Progenitor cell of endocrine pancreas (in vitro differentiated cells): ENCODE measurements around the gene CHST1. TPM values are rescaled to one million over a fixed set of nuclear protein-coding genes. Genes with fewer than 3 reads are reported as not detected.

ENCODE experiments used
- DNase-seq: peaks from one replicate; pipeline ENCODE4 v3.0.0; 2021; ENCODE audit warnings: low spot score; ENCODE audit not compliant: unreplicated experiment
- H3K27ac Mint-ChIP-seq: 2 replicates; pipeline ENCODE4 v1.8.0; 2021; ENCODE audit warnings: mild to moderate bottlenecking, moderate library complexity, mixed read lengths
- H3K27me3 Mint-ChIP-seq: 2 replicates; pipeline ENCODE4 v1.8.0; 2021; ENCODE audit warnings: mixed read lengths
- H3K36me3 Mint-ChIP-seq: 2 replicates; pipeline ENCODE4 v1.8.0; 2022; ENCODE audit warnings: mixed read lengths; ENCODE audit not compliant: insufficient read depth
- H3K4me1 Mint-ChIP-seq: 2 replicates; pipeline ENCODE4 v1.8.0; 2021; ENCODE audit warnings: low read depth, mixed read lengths
- H3K4me3 Mint-ChIP-seq: 2 replicates; pipeline ENCODE4 v1.8.0; 2021; ENCODE audit warnings: low read depth, mild to moderate bottlenecking, moderate library complexity, mixed read lengths
- H3K9me3 Mint-ChIP-seq: 2 replicates; pipeline ENCODE4 v1.8.0; 2021; ENCODE audit warnings: low read depth, mixed read lengths
- total RNA-seq: library from RNA; stranded (reverse); gene quantifications from 2 replicates; pipeline ENCODE4 v1.2.1, GENCODE V29; 2021
- TF ChIP-seq, protein P1 (sequence below): fragments of 200-600 bp; sonication (generic); IDR thresholded peaks from one replicate; pipeline ENCODE4 v1.5.0; 2021; ENCODE audit warnings: antibody characterized with exemption, mild to moderate bottlenecking; ENCODE audit not compliant: unreplicated experiment

Gene CHST1
- total RNA-seq, 1 donor from 2014 or later, result 0.31 TPM

GRCh38 chr11:45678976-45679375 is 13.6 kb upstream of the CHST1 start:
- Mint-ChIP-seq H3K36me3 (no peaks in the 10 kb centered on the region), H3K27me3 (peaks cover 20% of the 10 kb centered on the region), H3K9me3 (no peaks in the 10 kb centered on the region), H3K27ac (no peak overlapping the region), H3K4me1 (no peaks in the 10 kb centered on the region), H3K4me3 (no peak overlapping the region)
- no peak for DNase-seq
- TF ChIP-seq, protein P1, sequence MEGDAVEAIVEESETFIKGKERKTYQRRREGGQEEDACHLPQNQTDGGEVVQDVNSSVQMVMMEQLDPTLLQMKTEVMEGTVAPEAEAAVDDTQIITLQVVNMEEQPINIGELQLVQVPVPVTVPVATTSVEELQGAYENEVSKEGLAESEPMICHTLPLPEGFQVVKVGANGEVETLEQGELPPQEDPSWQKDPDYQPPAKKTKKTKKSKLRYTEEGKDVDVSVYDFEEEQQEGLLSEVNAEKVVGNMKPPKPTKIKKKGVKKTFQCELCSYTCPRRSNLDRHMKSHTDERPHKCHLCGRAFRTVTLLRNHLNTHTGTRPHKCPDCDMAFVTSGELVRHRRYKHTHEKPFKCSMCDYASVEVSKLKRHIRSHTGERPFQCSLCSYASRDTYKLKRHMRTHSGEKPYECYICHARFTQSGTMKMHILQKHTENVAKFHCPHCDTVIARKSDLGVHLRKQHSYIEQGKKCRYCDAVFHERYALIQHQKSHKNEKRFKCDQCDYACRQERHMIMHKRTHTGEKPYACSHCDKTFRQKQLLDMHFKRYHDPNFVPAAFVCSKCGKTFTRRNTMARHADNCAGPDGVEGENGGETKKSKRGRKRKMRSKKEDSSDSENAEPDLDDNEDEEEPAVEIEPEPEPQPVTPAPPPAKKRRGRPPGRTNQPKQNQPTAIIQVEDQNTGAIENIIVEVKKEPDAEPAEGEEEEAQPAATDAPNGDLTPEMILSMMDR, result no peak

GRCh38 chr11:45677770-45678512 is 12.5 kb upstream of the CHST1 start:
- no peaks in the 10 kb centered on the region for H3K4me1 Mint-ChIP-seq

DNA sequence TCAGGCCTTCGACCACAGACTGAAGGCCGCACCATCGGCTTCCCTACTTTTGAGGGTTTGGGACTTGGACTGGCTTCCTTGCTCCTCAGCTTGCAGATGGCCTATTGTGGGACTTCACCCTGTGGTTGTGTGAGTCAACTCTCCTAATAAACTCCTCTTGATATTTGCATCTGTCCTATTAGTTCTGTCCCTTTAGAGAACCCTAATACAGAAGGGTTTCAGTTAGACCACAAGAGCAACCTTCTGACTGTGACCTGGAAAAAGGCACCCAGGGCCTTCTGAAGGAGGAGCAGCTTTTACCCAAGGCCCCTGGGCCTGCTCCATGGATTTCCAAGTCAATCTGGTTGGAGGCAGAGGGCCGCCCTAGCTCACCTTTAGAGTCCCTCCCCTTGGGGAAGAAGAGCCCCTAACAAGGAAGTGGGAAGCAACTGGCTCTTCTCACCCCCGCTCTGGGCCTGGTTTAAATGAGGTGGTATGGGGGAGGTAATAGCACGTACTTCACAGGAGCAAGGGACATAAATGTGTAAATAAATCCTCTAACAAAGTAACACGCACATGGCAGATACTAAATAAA is 11.2 kb upstream of the CHST1 start:
- Mint-ChIP-seq H3K27me3 (peaks cover 7% of the 10 kb centered on the region), H3K36me3 (no peaks in the 10 kb centered on the region), H3K27ac (no peak overlapping the region), H3K9me3 (no peaks in the 10 kb centered on the region), H3K4me3 (no peak overlapping the region), H3K4me1 (no peaks in the 10 kb centered on the region)
- TF ChIP-seq, protein P1, result no peak
- no peak for DNase-seq

More at GRCh38 chr11:45677770-45678512, 12.5 kb upstream of the CHST1 start:
- Mint-ChIP-seq H3K4me3 (no peak overlapping the region), H3K9me3 (no peaks in the 10 kb centered on the region), H3K27me3 (peaks cover 13% of the 10 kb centered on the region), H3K27ac (no peak overlapping the region), H3K36me3 (no peaks in the 10 kb centered on the region)
- DNase-seq, result no peak
- TF ChIP-seq, protein P1, result no peak

GRCh38 chr11:45675646-45676045 is 10.2 kb upstream of the CHST1 start:
- no peaks in the 10 kb centered on the region for H3K36me3 Mint-ChIP-seq
- DNase-seq, result no peak
- H3K4me1 Mint-ChIP-seq, result no peaks in the 10 kb centered on the region
- TF ChIP-seq, protein P1, result no peak
- H3K27ac Mint-ChIP-seq, result no peak overlapping the region
- no peaks in the 10 kb centered on the region for H3K9me3 Mint-ChIP-seq
- peaks cover 7% of the 10 kb centered on the region for H3K27me3 Mint-ChIP-seq
- H3K4me3 Mint-ChIP-seq, result no peak overlapping the region

GRCh38 chr11:45674481-45675190 is 9.2 kb upstream of the CHST1 start:
- no peaks in the 10 kb centered on the region for H3K36me3 Mint-ChIP-seq
- peaks cover 11% of the 10 kb centered on the region for H3K27me3 Mint-ChIP-seq
- H3K4me1 Mint-ChIP-seq, result no peaks in the 10 kb centered on the region
- H3K9me3 Mint-ChIP-seq, result no peaks in the 10 kb centered on the region
- DNase-seq, result no peak
- H3K27ac Mint-ChIP-seq, result no peak overlapping the region
- H3K4me3 Mint-ChIP-seq, result no peak overlapping the region
- TF ChIP-seq, protein P1, result no peak
